ENCODE measurements around the gene ABL2.

Gene ABL2

GRCh38 chr1:179107706-179108629, 121.5 kb downstream of the ABL2 start:
- H3K4me3 ChIP-seq (ENCODE audit: low read depth, low read length) = no peak overlapping the region
- TF ChIP-seq POLR2A (IDR thresholded peaks at IDR 0.05; ENCODE audit: extremely low read depth, insufficient read length) (no peak), CTCF (IDR thresholded peaks at IDR 0.05; ENCODE audit: low read depth, low read length) (no peak), MYC (IDR thresholded peaks at IDR 0.05; ENCODE audit: low read depth, low read length) (no peak), MAX (IDR thresholded peaks at IDR 0.05; ENCODE audit: low read depth, low read length) (no peak)
- DNase-seq (ENCODE audit: low read depth) = no peak

- TF ChIP-seq CTCF (IDR thresholded peaks at IDR 0.05; ENCODE audit: low read depth, low read length) (no peak), POLR2A (IDR thresholded peaks at IDR 0.05; ENCODE audit: extremely low read depth, insufficient read length) (no peak), MAX (IDR thresholded peaks at IDR 0.05; ENCODE audit: low read depth, low read length) (no peak), MYC (IDR thresholded peaks at IDR 0.05; ENCODE audit: low read depth, low read length) (no peak)
- no peak for DNase-seq (ENCODE audit: low read depth)
- H3K4me3 ChIP-seq (ENCODE audit: low read depth, low read length) = no peak overlapping the region
Measured at GRCh38 chr1:179105393-179105792, 124.1 kb downstream of the ABL2 start.

GRCh38 chr1:179104611-179105250, 124.7 kb downstream of the ABL2 start:
- H3K4me3 ChIP-seq (ENCODE audit: low read depth, low read length) = no peak overlapping the region
- TF ChIP-seq CTCF (IDR thresholded peaks at IDR 0.05; ENCODE audit: low read depth, low read length) (no peak), MAX (IDR thresholded peaks at IDR 0.05; ENCODE audit: low read depth, low read length) (no peak), POLR2A (IDR thresholded peaks at IDR 0.05; ENCODE audit: extremely low read depth, insufficient read length) (no peak), MYC (IDR thresholded peaks at IDR 0.05; ENCODE audit: low read depth, low read length) (no peak)
- no peak for DNase-seq (ENCODE audit: low read depth)

- DNase-seq (ENCODE audit: low read depth) = no peak
- no peak for TF ChIP-seq CTCF (IDR thresholded peaks at IDR 0.05; ENCODE audit: low read depth, low read length)
- TF ChIP-seq MAX (IDR thresholded peaks at IDR 0.05; ENCODE audit: low read depth, low read length) = no peak
- no peak for TF ChIP-seq MYC (IDR thresholded peaks at IDR 0.05; ENCODE audit: low read depth, low read length)
- TF ChIP-seq POLR2A (IDR thresholded peaks at IDR 0.05; ENCODE audit: extremely low read depth, insufficient read length) = no peak
- no peak overlapping the region for H3K4me3 ChIP-seq (ENCODE audit: low read depth, low read length)
Measured at GRCh38 chr1:179103999-179104398, 125.5 kb downstream of the ABL2 start.

GRCh38 chr1:179101566-179101965, 127.9 kb downstream of the ABL2 start:
- no peak overlapping the region for H3K4me3 ChIP-seq (ENCODE audit: low read depth, low read length)
- TF ChIP-seq MAX (IDR thresholded peaks at IDR 0.05; ENCODE audit: low read depth, low read length) (no peak), MYC (IDR thresholded peaks at IDR 0.05; ENCODE audit: low read depth, low read length) (no peak), CTCF (IDR thresholded peaks at IDR 0.05; ENCODE audit: low read depth, low read length) (no peak), POLR2A (IDR thresholded peaks at IDR 0.05; ENCODE audit: extremely low read depth, insufficient read length) (no peak)
- no peak for DNase-seq (ENCODE audit: low read depth)
